Measurements from ENCODE around the gene XIAP.
"Not testable (repeated sequence)": the region's sequence is repeated elsewhere in the genome, so short reads cannot be mapped to it uniquely, and the experiment has no call there.

XIAP gene

DNA sequence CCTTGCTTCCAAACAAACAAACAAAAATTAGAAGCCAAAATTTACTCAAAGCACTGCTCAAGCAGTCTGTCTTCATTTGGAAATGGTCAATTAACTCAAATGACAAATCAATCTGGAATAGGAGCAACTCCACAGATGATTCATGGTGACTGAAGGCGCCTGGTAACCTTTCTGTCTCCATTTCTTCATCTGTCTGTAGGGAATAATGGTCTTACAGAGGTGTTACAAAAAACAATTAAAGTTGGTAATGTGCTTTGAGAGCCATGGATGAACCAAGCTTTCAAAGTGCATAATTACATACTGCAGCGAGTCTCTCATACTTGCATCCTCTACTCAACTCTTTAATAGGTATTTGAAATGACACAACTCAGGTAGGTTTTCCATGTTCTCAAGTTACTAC lies 63.4 kb downstream of the XIAP start:
- peaks cover 2% of the 10 kb centered on the region for H3K4me1 ChIP-seq (ENCODE audit: control insufficient read depth, insufficient read depth, low read depth, low read length)
- H3K14ac ChIP-seq (ENCODE audit: low read length in 2 of 2): no peak overlapping the region
- H3K27me3 ChIP-seq (ENCODE audit: control insufficient read depth in 1 of 2, insufficient read depth in 1 of 2, low read length in 2 of 2): no peaks in the 10 kb centered on the region
- no peak overlapping the region for H3K4ac ChIP-seq (ENCODE audit: low read depth in 1 of 2, low read length in 2 of 2)
- no peak overlapping the region for H3K18ac ChIP-seq (ENCODE audit: low read depth in 1 of 2, low read length in 2 of 2)
- H4K8ac ChIP-seq (ENCODE audit: low read length): no peak overlapping the region
- H2BK5ac ChIP-seq (ENCODE audit: low read depth, low read length, poor library complexity, severe bottlenecking): no peak overlapping the region
- H3K4me2 ChIP-seq (ENCODE audit: low read length, poor library complexity, severe bottlenecking): no peak overlapping the region
- H3K9me3 ChIP-seq (ENCODE audit: control insufficient read depth, low read length): no peaks in the 10 kb centered on the region
- H3K36me3 ChIP-seq (ENCODE audit: control insufficient read depth in 1 of 2, insufficient read depth in 2 of 2, low read depth in 1 of 2, low read length in 2 of 2): no peaks in the 10 kb centered on the region
- no peaks in the 10 kb centered on the region for H3K79me1 ChIP-seq (replicated peaks; ENCODE audit: low read length, poor library complexity, severe bottlenecking)
- H3K4me3 ChIP-seq (ENCODE audit: insufficient read depth in 1 of 2, low read depth in 1 of 2, low read length in 2 of 2): no peak overlapping the region
- no peak overlapping the region for H3K27ac ChIP-seq (ENCODE audit: low read length, poor library complexity, severe bottlenecking)
- H4K91ac ChIP-seq (ENCODE audit: low read length): no peak overlapping the region
- H2BK15ac ChIP-seq (ENCODE audit: low read depth, poor library complexity, severe bottlenecking): no peak overlapping the region
- H3K9ac ChIP-seq (ENCODE audit: low read length): no peak overlapping the region
- H2BK120ac ChIP-seq (ENCODE audit: low read depth, low read length): no peak overlapping the region
- DNase-seq: no peak
- WGBS: no CpG with 5 or more reads among the region's 2 CpGs
- no peak overlapping the region for H3K23ac ChIP-seq (ENCODE audit: low read length in 2 of 2)
- no peak overlapping the region for H2AK5ac ChIP-seq (ENCODE audit: low read length, severe bottlenecking)
- H2AFZ ChIP-seq (ENCODE audit: low read depth, low read length): no peak overlapping the region
- no peak overlapping the region for H2BK12ac ChIP-seq (ENCODE audit: low read length in 2 of 2)

DNA sequence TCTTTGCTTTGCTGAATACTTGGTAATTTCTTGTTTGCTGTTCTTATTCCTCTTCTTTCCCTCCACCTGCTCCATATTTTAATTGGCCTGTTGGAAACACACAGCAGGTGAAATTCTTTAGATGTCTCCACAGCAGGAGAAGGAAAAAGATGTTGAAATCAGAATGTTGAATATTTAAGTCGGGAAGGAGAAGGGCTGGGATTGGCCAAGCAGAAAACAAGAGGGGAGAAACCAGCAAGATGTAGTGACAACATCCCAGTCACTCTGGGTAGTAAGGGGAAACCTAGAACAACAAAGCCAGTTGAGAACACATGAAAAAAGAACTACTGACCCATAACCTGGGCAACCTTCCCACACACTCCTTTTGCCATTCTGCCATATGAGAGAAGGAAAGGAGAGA lies 64.3 kb downstream of the XIAP start:
- H4K91ac ChIP-seq (ENCODE audit: low read length): no peak overlapping the region
- no peaks in the 10 kb centered on the region for H3K36me3 ChIP-seq (ENCODE audit: control insufficient read depth in 1 of 2, insufficient read depth in 2 of 2, low read depth in 1 of 2, low read length in 2 of 2)
- 0% methylated on average over 1 of the region's 1 CpG for WGBS
- H3K18ac ChIP-seq (ENCODE audit: low read depth in 1 of 2, low read length in 2 of 2): no peak overlapping the region
- no peak overlapping the region for H2BK5ac ChIP-seq (ENCODE audit: low read depth, low read length, poor library complexity, severe bottlenecking)
- H3K4me3 ChIP-seq (ENCODE audit: insufficient read depth in 1 of 2, low read depth in 1 of 2, low read length in 2 of 2): no peak overlapping the region
- H3K79me1 ChIP-seq (replicated peaks; ENCODE audit: low read length, poor library complexity, severe bottlenecking): no peaks in the 10 kb centered on the region
- H3K4ac ChIP-seq (ENCODE audit: low read depth in 1 of 2, low read length in 2 of 2): no peak overlapping the region
- no peak overlapping the region for H3K4me2 ChIP-seq (ENCODE audit: low read length, poor library complexity, severe bottlenecking)
- peaks cover 2% of the 10 kb centered on the region for H3K4me1 ChIP-seq (ENCODE audit: control insufficient read depth, insufficient read depth, low read depth, low read length)
- H4K8ac ChIP-seq (ENCODE audit: low read length): no peak overlapping the region
- no peak overlapping the region for H3K9ac ChIP-seq (ENCODE audit: low read length)
- H2AK5ac ChIP-seq (ENCODE audit: low read length, severe bottlenecking): no peak overlapping the region
- no peak overlapping the region for H3K23ac ChIP-seq (ENCODE audit: low read length in 2 of 2)
- H3K9me3 ChIP-seq (ENCODE audit: control insufficient read depth, low read length): no peaks in the 10 kb centered on the region
- no peaks in the 10 kb centered on the region for H3K27me3 ChIP-seq (ENCODE audit: control insufficient read depth in 1 of 2, insufficient read depth in 1 of 2, low read length in 2 of 2)
- no peak overlapping the region for H2AFZ ChIP-seq (ENCODE audit: low read depth, low read length)
- no peak overlapping the region for H2BK120ac ChIP-seq (ENCODE audit: low read depth, low read length)
- H3K27ac ChIP-seq (ENCODE audit: low read length, poor library complexity, severe bottlenecking): peak overlapping the region; percentile 26
- DNase-seq: no peak
- H3K14ac ChIP-seq (ENCODE audit: low read length in 2 of 2): no peak overlapping the region
- no peak overlapping the region for H2BK15ac ChIP-seq (ENCODE audit: low read depth, poor library complexity, severe bottlenecking)
- H2BK12ac ChIP-seq (ENCODE audit: low read length in 2 of 2): no peak overlapping the region

- no peaks in the 10 kb centered on the region for H3K79me1 ChIP-seq (replicated peaks; ENCODE audit: low read length, poor library complexity, severe bottlenecking)
- no peak overlapping the region for H4K91ac ChIP-seq (ENCODE audit: low read length)
- no peaks in the 10 kb centered on the region for H3K4me1 ChIP-seq (ENCODE audit: control insufficient read depth, insufficient read depth, low read depth, low read length)
- H3K27ac ChIP-seq (ENCODE audit: low read length, poor library complexity, severe bottlenecking): no peak overlapping the region
- H3K27me3 ChIP-seq (ENCODE audit: control insufficient read depth in 1 of 2, insufficient read depth in 1 of 2, low read length in 2 of 2): no peaks in the 10 kb centered on the region
- no peak overlapping the region for H3K9ac ChIP-seq (ENCODE audit: low read length)
- H3K14ac ChIP-seq (ENCODE audit: low read length in 2 of 2): no peak overlapping the region
- H2BK5ac ChIP-seq (ENCODE audit: low read depth, low read length, poor library complexity, severe bottlenecking): no peak overlapping the region
- no peak overlapping the region for H2BK120ac ChIP-seq (ENCODE audit: low read depth, low read length)
- no peak overlapping the region for H3K4me3 ChIP-seq (ENCODE audit: insufficient read depth in 1 of 2, low read depth in 1 of 2, low read length in 2 of 2)
- no peak overlapping the region for H2AFZ ChIP-seq (ENCODE audit: low read depth, low read length)
- no peak overlapping the region for H2BK15ac ChIP-seq (ENCODE audit: low read depth, poor library complexity, severe bottlenecking)
- H3K9me3 ChIP-seq (ENCODE audit: control insufficient read depth, low read length): no peaks in the 10 kb centered on the region
- no peak overlapping the region for H3K23ac ChIP-seq (ENCODE audit: low read length in 2 of 2)
- H4K8ac ChIP-seq (ENCODE audit: low read length): no peak overlapping the region
- no peak for DNase-seq
- H2AK5ac ChIP-seq (ENCODE audit: low read length, severe bottlenecking): no peak overlapping the region
- no peak overlapping the region for H2BK12ac ChIP-seq (ENCODE audit: low read length in 2 of 2)
- no peak overlapping the region for H3K4ac ChIP-seq (ENCODE audit: low read depth in 1 of 2, low read length in 2 of 2)
- H3K4me2 ChIP-seq (ENCODE audit: low read length, poor library complexity, severe bottlenecking): no peak overlapping the region
- H3K18ac ChIP-seq (ENCODE audit: low read depth in 1 of 2, low read length in 2 of 2): no peak overlapping the region
- H3K36me3 ChIP-seq (ENCODE audit: control insufficient read depth in 1 of 2, insufficient read depth in 2 of 2, low read depth in 1 of 2, low read length in 2 of 2): no peaks in the 10 kb centered on the region
- 75% methylated on average over 2 of the region's 2 CpGs for WGBS
Observed at GRCh38 chrX:123927845-123928244, 68.0 kb downstream of the XIAP start.

DNA sequence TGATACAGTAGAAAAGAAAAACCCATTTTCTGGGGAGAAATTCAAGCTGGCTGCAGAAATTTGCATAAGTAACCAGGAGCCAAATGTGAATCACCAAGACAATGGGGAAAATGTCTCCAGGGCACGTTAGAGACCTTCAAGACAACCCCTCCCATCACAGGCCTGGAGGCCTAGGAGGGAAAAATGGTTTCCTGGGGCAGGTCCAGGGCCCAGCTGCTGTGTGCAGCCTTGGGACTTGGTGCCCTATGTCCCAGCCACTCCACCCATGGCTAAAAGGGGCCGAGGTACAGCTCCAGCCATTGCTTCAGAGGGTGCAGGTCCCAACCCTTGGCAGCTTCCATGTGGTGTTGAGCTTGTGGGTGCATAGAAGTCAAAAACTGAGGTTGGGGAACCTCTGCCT lies 72.2 kb downstream of the XIAP start:
- not testable (repeated sequence) for H2AK5ac ChIP-seq (ENCODE audit: low read length, severe bottlenecking); H3K4ac ChIP-seq (ENCODE audit: low read depth in 1 of 2, low read length in 2 of 2); H3K79me1 ChIP-seq (replicated peaks; ENCODE audit: low read length, poor library complexity, severe bottlenecking); H2BK5ac ChIP-seq (ENCODE audit: low read depth, low read length, poor library complexity, severe bottlenecking); H4K91ac ChIP-seq (ENCODE audit: low read length); H4K8ac ChIP-seq (ENCODE audit: low read length); H2BK15ac ChIP-seq (ENCODE audit: low read depth, poor library complexity, severe bottlenecking); H2BK12ac ChIP-seq (ENCODE audit: low read length in 2 of 2); H3K4me1 ChIP-seq (ENCODE audit: control insufficient read depth, insufficient read depth, low read depth, low read length); H3K23ac ChIP-seq (ENCODE audit: low read length in 2 of 2); H3K27ac ChIP-seq (ENCODE audit: low read length, poor library complexity, severe bottlenecking); DNase-seq; H3K4me3 ChIP-seq (ENCODE audit: insufficient read depth in 1 of 2, low read depth in 1 of 2, low read length in 2 of 2); H3K9me3 ChIP-seq (ENCODE audit: control insufficient read depth, low read length); H3K14ac ChIP-seq (ENCODE audit: low read length in 2 of 2); H3K4me2 ChIP-seq (ENCODE audit: low read length, poor library complexity, severe bottlenecking); H2BK120ac ChIP-seq (ENCODE audit: low read depth, low read length); H2AFZ ChIP-seq (ENCODE audit: low read depth, low read length); H3K18ac ChIP-seq (ENCODE audit: low read depth in 1 of 2, low read length in 2 of 2); H3K36me3 ChIP-seq (ENCODE audit: control insufficient read depth in 1 of 2, insufficient read depth in 2 of 2, low read depth in 1 of 2, low read length in 2 of 2); H3K9ac ChIP-seq (ENCODE audit: low read length); H3K27me3 ChIP-seq (ENCODE audit: control insufficient read depth in 1 of 2, insufficient read depth in 1 of 2, low read length in 2 of 2)
- WGBS: 75% methylated on average over 1 of the region's 2 CpGs

All from mesenchymal stem cell (in vitro differentiated cells and primary cell).